Daoy (cell line): ENCODE data around the gene GJA3. TPM values are rescaled to one million over a fixed set of nuclear protein-coding genes. Genes with fewer than 3 reads are reported as not detected.
A peak's percentile ranks its signal among the peaks of the same experiment; 100 is the strongest.
"Not testable (repeated sequence)": the region's sequence is repeated elsewhere in the genome, so short reads cannot be mapped to it uniquely, and the experiment has no call there.

ENCODE experiments used
- DNase-seq: peaks from one replicate; pipeline ENCODE4 v3.0.0-alpha.2; 2015; ENCODE audit warnings: low read depth
- total RNA-seq: library from RNA; depleted of rRNA; stranded (reverse); fragments of >200 nt; shearing (Covaris generic); gene quantifications from 2 replicates; pipeline ENCODE4 v1.2.3, GENCODE V29; 2014

The GJA3 gene
- total RNA-seq, 1 experiment from 2014 or later = 1.4 TPM

- DNase-seq = peak; percentile 59
Measured at GRCh38 chr13:20182231-20182846, 21.5 kb upstream of the GJA3 start.

GRCh38 chr13:20181188-20181587 lies 20.3 kb upstream of the GJA3 start:
- no peak for DNase-seq

GRCh38 chr13:20178156-20178555 lies 17.3 kb upstream of the GJA3 start:
- DNase-seq = no peak

GRCh38 chr13:20177049-20177831 lies 16.4 kb upstream of the GJA3 start:
- no peak for DNase-seq

GRCh38 chr13:20175907-20176652 lies 15.2 kb upstream of the GJA3 start:
- DNase-seq = no peak

GRCh38 chr13:20175406-20175794 lies 14.5 kb upstream of the GJA3 start:
- no peak for DNase-seq

GRCh38 chr13:20174656-20175405 lies 14.0 kb upstream of the GJA3 start:
- DNase-seq = peak; percentile 94

- DNase-seq = no peak
Measured at GRCh38 chr13:20173116-20173746, 12.4 kb upstream of the GJA3 start.

GRCh38 chr13:20171364-20171763 lies 10.5 kb upstream of the GJA3 start:
- DNase-seq = no peak

- no peak for DNase-seq
Measured at GRCh38 chr13:20170921-20171320, 10.1 kb upstream of the GJA3 start.

- no peak for DNase-seq
Measured at GRCh38 chr13:20168396-20168795, 7.5 kb upstream of the GJA3 start.

GRCh38 chr13:20165417-20166257 lies 4.8 kb upstream of the GJA3 start:
- no peak for DNase-seq

GRCh38 chr13:20161951-20162300 lies 1.1 kb upstream of the GJA3 start:
- no peak for DNase-seq

GRCh38 chr13:20161275-20161950 lies 561 bp upstream of the GJA3 start:
- no peak for DNase-seq

- peak; percentile 21 for DNase-seq
Measured at GRCh38 chr13:20159646-20160305, 1.1 kb downstream of the GJA3 start.

- DNase-seq = no peak
Measured at GRCh38 chr13:20157151-20157796, 3.6 kb downstream of the GJA3 start.

- no peak for DNase-seq
Measured at GRCh38 chr13:20156702-20157101, 4.2 kb downstream of the GJA3 start.

GRCh38 chr13:20153290-20153689 lies 7.6 kb downstream of the GJA3 start:
- not testable (repeated sequence) for DNase-seq

- DNase-seq = no peak
Measured at GRCh38 chr13:20151612-20152011, 9.2 kb downstream of the GJA3 start.
